Neutrophil (primary cell): ENCODE measurements around the gene GNL3L.
"Not testable (repeated sequence)": the region's sequence is repeated elsewhere in the genome, so short reads cannot be mapped to it uniquely, and the experiment has no call there.

Source experiments
- H3K27ac ChIP-seq: fragments of 200-600 bp; sonication (generic); 2 replicates; pipeline ENCODE4 v1.5.1; 2016; ENCODE audit warnings: mild to moderate bottlenecking, moderate library complexity
- H3K27me3 ChIP-seq: fragments of 200-600 bp; sonication (generic); 2 replicates; pipeline ENCODE4 v1.6.0; 2016; ENCODE audit warnings: mild to moderate bottlenecking
- H3K36me3 ChIP-seq: fragments of 200-600 bp; sonication (generic); 2 replicates; pipeline ENCODE4 v1.5.1; 2017
- H3K4me1 ChIP-seq, 2 experiments: fragments of 200-600 bp in 1 of 2; sonication (generic) in 1 of 2; 1 replicate in 1 of 2; 2 replicates in 1 of 2; pipeline versions ENCODE4 v1.5.1 to v1.6.1; 2013 to 2016; ENCODE audit warnings: low read depth in 1 of 2, low read length in 1 of 2, mild to moderate bottlenecking in 1 of 2, moderate library complexity in 1 of 2; ENCODE audit not compliant: control insufficient read depth in 1 of 2, insufficient read depth in 1 of 2
- H3K4me3 ChIP-seq, 2 experiments: fragments of 200-600 bp in 1 of 2; sonication (generic) in 1 of 2; 1 replicate in 1 of 2; 2 replicates in 1 of 2; pipeline ENCODE4 v1.5.1; 2013 to 2016; ENCODE audit warnings: low read depth in 1 of 2, low read length in 1 of 2, mild to moderate bottlenecking in 1 of 2, moderate library complexity in 1 of 2
- H3K9me3 ChIP-seq: fragments of 200-600 bp; sonication (generic); 2 replicates; pipeline ENCODE4 v1.5.1; 2016
- TF ChIP-seq, protein P1 (sequence below): fragments of 200-600 bp; sonication (generic); IDR thresholded peaks from 2 replicates; pipeline ENCODE4 v1.5.1; 2016; ENCODE audit warnings: antibody characterized with exemption

Gene GNL3L

DNA sequence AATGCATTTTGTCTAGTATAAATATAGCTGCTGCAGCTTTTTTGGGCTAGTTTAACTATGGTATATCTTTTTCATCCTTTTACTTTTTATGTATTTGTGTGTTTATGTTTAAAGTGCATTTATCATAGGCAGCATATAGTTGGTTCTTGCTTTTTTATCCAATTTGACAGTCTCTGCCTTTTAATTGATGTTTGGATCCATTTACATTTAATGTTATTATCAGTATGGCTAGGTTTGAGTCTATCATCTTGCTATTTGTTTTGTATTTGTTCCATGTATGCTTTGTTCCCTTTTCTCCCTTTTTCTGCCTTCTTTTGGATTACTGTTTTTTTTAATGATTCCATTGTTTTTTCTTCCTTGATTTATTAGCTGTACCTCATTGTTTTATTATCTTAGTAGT, 40.3 kb downstream of the GNL3L start:
- no peaks in the 10 kb centered on the region for H3K36me3 ChIP-seq
- TF ChIP-seq, protein P1, sequence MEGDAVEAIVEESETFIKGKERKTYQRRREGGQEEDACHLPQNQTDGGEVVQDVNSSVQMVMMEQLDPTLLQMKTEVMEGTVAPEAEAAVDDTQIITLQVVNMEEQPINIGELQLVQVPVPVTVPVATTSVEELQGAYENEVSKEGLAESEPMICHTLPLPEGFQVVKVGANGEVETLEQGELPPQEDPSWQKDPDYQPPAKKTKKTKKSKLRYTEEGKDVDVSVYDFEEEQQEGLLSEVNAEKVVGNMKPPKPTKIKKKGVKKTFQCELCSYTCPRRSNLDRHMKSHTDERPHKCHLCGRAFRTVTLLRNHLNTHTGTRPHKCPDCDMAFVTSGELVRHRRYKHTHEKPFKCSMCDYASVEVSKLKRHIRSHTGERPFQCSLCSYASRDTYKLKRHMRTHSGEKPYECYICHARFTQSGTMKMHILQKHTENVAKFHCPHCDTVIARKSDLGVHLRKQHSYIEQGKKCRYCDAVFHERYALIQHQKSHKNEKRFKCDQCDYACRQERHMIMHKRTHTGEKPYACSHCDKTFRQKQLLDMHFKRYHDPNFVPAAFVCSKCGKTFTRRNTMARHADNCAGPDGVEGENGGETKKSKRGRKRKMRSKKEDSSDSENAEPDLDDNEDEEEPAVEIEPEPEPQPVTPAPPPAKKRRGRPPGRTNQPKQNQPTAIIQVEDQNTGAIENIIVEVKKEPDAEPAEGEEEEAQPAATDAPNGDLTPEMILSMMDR = no peak
- H3K27ac ChIP-seq = no peak overlapping the region
- no peaks in the 10 kb centered on the region for H3K27me3 ChIP-seq
- no peaks in the 10 kb centered on the region for H3K9me3 ChIP-seq
- no peak overlapping the region for H3K4me3 ChIP-seq
- H3K4me1 ChIP-seq = no peaks in the 10 kb centered on the region

GRCh38 chrX:54572641-54573040, 42.6 kb downstream of the GNL3L start:
- not testable (repeated sequence) for H3K9me3 ChIP-seq, H3K27me3 ChIP-seq, H3K27ac ChIP-seq, H3K36me3 ChIP-seq, H3K4me1 ChIP-seq, H3K4me3 ChIP-seq

GRCh38 chrX:54597728-54598127, 67.7 kb downstream of the GNL3L start:
- Histone ChIP-seq H3K27ac (no peak overlapping the region), H3K4me3 (no peak overlapping the region), H3K9me3 (no peaks in the 10 kb centered on the region), H3K4me1 (no peaks in the 10 kb centered on the region), H3K36me3 (no peaks in the 10 kb centered on the region), H3K27me3 (no peaks in the 10 kb centered on the region)
- TF ChIP-seq, protein P1 = no peak

DNA sequence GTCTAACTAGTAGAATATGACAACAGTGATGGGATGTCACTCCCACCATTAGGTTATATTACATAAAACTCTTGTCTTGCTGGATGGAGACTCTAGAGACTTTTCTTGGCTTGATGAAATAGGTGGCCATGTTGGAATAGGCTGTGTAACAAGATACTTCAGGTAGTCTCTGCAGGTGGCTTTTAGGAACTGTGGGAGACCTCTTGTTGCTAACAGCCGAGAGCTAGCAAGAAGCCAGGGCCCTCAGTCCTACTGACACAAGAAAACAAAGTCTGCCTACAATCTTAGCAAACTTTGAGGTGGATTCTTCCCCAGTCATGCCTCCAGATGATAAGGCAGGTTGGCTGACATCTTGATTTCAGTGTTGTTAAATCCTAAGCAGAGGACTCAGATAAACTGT, 72.5 kb downstream of the GNL3L start:
- no peaks in the 10 kb centered on the region for H3K9me3 ChIP-seq
- H3K4me3 ChIP-seq = no peak overlapping the region
- H3K36me3 ChIP-seq = no peaks in the 10 kb centered on the region
- H3K27ac ChIP-seq = no peak overlapping the region
- TF ChIP-seq, protein P1 = no peak
- no peaks in the 10 kb centered on the region for H3K4me1 ChIP-seq
- no peaks in the 10 kb centered on the region for H3K27me3 ChIP-seq
